Glomerular visceral epithelial cell (primary cell): ENCODE results near the gene MMP20.
"Not testable (repeated sequence)": the region's sequence is repeated elsewhere in the genome, so short reads cannot be mapped to it uniquely, and the experiment has no call there.

Source experiments
- DNase-seq: peaks from one replicate; pipeline ENCODE4 v3.0.0-alpha.2; 2016; ENCODE audit errors: extremely low spot score

Gene MMP20

DNA sequence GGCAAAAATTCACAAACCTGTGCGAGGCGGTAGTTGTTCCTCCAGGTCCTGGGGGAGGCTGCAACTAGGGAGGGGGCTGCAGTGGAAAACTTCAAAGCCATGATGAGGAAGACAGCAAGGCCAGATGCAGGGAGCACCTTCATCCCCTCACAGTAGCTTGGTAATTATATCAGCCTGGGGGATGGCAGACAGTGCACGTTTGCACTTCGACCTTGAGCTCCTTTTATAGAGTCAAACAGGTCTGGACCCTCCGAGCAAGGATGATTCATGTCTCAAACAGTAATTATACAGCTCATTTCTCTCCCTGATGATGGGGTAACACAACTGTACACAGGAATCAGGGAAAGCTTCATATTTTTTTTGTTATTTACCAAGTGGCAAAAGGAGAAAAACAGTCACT is at the start of gene MMP20:
MMP20 (minus strand) TSS at position 156 of the 400 bp plus-strand sequence; CDS start at position 143, 13 bp downstream.
- DNase-seq: no peak

DNA sequence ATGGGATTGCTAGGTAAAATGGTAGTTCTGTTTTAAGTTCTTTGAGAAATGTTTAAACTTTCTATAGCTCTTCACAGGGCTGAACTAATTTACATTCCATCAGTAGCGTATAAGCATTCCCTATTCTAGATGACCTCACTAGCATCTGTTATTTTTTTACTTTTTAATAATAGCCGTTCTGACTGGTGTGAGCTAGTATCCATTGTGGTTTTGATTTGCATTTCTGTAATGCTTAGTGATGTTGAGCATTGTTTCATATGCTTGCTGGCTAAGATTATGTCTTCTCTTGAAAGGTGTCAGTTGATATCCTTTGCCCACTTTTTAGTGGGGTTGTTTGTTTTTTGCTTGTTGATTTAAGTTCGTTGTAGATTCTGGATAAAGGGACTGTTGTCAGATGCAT is 44.5 kb upstream of the MMP20 start:
- DNase-seq: no peak

- DNase-seq: peak; percentile 46
Observed at GRCh38 chr11:102666331-102666957, 41.3 kb upstream of the MMP20 start.

DNA sequence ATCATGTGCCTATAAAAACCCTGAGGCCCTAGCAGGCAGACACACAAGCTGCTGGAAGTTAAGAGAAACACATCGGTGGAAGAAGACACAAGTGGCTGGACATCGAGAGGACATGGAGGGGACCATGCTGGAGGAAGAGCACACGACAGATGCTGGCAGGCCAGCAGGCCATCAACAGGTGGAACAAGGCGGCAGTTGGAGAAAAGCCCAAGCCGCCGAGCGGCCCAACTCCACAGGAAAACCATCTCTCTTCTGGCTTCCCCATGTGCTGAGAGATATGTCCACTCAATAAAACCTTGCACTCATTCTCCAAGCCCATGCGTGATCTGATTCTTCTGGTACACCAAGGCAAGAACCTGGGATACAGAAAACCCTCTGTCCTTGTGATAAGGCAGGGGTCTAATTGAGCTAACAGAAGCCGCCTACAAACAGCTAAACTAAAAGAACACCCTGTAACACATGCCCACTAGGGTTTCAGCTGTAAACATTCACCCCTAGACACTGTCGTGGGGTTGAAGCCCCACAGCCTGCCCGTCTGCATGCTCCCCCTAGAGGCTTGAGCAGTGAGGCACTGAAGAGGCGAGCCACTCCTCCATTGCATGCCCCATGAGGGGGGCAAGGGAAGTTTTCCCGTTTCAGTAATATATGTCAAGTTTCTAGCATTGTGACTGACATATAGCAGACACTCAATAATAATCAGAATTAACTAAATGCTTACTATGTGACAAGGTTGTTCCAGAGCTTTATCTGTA is 39.0 kb upstream of the MMP20 start:
- DNase-seq: no peak

DNA sequence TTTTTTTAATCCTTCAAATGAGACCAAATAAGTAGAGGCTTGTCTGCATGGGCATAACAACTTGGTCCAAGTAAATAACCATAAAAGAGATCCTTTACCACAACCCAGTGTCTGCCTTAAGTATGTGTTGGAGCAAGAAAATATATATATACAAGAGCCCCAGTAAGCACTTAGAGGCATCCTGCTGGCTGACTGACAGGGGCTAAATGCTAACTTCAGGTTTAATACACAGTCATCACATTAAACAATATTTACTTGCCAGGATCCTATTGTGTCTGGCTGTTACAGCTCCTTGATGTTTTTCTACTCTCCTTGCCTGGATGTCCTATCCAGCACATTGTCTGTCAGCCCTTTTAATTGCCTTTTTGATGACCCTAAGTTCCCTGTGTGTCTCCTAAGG is 37.5 kb upstream of the MMP20 start:
- no peak for DNase-seq

- DNase-seq: no peak
Observed at GRCh38 chr11:102661040-102661439, 35.9 kb upstream of the MMP20 start.

- no peak for DNase-seq
Observed at GRCh38 chr11:102656528-102656927, 31.4 kb upstream of the MMP20 start.

GRCh38 chr11:102655547-102655946 is 30.4 kb upstream of the MMP20 start:
- no peak for DNase-seq

- no peak for DNase-seq
Observed at GRCh38 chr11:102654761-102655160, 29.6 kb upstream of the MMP20 start.

- DNase-seq: no peak
Observed at GRCh38 chr11:102653744-102654291, 28.7 kb upstream of the MMP20 start.

DNA sequence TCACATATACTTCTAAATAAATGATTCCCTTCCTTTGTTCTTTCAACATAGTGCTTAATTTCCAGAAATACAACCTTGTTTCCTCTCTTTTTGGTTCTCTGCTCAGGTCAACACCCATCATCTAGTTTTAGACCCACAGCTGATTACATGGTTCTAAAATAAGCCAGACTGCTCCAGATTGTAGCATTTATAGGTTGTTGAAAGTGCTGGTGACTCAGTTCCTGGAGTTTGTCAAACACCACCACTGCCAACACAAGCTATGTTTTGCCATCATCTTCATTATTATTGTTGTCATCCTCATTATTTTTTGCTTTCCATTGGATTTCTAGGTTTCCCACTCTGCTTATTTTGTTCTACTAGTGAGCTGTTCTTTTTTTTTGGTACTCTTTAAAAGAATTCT is 22.3 kb upstream of the MMP20 start:
- DNase-seq: no peak

DNA sequence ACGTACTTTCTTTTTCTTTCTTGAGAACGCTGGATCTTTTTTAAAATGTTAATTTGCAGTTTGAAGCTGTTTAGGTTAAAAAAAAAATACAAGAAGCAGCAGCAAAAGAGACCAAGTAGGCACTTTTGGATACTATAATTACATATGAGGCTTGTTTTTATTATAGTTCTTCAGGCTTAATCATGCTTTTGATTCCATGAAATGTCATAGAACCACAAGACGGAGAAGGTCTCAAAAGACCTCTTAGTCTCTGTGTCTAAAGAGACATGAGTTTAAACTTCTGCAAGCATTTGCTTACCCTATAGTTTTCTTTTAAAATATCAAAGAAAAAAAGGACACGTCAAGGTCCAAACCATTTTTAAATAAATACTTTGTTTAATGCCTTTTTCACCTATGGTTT is 18.8 kb upstream of the MMP20 start:
- DNase-seq: no peak

DNA sequence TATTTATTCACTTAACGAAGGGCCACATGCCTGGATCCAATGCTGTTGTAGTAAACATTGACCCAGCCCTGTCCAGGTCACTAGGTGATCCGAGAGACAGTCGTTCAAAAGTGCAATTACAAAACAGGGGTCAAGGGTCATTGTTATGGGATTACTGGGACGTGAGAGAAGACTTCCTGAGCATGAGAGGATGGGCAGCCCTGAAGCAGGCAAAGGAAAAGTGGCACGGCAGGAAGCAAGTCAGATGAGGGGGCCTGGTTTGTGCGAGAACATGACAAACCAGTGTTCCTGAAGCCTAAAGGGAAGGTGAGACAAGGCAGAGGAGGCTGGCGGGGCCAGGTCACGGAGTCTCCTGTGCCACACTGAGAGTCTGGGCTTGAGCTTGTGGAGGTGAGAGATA is 15.8 kb upstream of the MMP20 start:
- no peak for DNase-seq

DNA sequence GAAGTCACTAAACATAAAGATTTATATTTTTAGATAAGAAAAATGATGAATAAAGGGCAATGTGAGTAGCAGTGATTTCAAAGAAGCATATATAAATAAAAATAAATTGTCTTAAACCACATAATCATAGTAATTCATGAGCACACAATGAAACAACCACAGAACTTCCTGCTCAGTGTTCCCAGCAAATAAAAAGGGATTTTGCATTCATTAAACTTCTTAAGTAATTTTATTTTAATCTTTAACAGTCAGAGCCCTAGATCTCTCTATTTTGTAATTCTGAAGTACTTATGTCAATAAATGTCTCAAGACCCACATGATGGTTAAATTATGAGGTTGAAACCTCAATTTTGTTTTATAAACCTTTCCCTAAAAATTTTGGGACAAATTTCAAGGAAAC is 14.5 kb upstream of the MMP20 start:
- DNase-seq: no peak

GRCh38 chr11:102637731-102638130 is 12.6 kb upstream of the MMP20 start:
- DNase-seq: no peak

DNA sequence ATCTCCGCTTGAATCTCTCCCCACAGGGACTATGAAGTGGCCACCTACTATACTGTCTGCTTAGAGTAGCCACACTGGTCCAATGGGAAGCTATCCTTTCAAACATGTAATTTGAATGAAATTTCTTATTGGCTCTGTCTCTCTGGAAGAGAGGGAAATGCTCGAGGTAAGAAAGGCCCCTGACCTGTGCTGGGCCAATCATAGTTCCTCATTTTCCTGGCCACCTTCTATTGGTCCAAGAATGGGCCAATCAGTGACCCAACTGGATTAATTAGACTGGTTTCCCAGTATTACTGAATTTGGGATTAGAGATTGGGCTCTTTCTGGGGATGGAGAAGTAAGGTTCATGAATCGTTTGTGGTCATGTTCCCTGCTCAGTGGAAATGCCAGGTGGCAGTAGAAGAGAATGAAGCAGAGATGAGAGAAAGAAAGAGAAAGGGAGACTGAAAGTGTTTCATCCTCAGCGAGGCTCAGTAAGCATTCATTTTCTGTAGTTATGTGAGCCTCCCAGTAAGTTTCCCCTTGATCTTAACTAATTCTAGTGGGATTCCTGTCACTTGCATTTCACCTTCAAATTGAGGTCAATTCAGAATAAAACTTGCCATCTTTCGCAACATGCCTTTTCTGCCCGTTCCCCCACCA is 8.4 kb upstream of the MMP20 start:
- no peak for DNase-seq

DNA sequence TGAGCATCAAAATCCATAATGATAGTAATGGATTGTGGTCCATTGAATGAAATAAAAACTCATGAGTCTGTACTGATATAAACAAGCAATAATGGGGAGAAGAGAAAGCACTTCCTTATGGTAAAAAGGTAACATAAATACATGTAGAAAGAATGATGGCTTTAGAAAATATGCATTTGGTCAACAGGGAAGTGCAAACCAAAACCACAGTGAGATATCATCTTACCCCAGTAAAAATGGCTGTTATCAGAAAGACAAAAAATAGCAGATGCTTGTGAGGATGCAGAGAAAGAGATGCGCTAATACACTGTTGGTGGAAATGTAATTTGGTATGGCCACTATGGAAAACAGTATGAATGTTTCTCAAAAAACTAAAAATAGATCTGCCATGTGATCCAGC is 6.9 kb upstream of the MMP20 start:
- no peak for DNase-seq

- no peak for DNase-seq
Observed at GRCh38 chr11:102630598-102631448, 5.7 kb upstream of the MMP20 start.

DNA sequence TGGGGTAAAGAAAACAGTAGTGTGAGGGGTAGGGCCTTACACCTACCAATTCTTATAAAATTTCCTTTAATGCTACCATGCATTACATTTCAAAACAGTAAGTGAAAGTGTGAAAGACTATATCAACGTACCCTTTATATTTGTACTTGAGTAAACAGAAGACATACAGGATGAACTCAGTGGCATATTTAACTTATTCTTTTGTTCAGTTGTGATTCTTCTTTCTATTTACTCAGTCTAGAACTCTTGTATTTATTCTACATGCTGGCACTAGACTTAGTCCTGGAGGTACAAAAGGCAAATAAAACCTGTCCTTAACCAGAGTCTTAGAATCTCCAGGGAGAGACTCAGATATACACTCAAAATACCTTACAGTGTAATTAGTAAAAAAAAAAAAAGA is 4.8 kb upstream of the MMP20 start:
- DNase-seq: not testable (repeated sequence)

DNA sequence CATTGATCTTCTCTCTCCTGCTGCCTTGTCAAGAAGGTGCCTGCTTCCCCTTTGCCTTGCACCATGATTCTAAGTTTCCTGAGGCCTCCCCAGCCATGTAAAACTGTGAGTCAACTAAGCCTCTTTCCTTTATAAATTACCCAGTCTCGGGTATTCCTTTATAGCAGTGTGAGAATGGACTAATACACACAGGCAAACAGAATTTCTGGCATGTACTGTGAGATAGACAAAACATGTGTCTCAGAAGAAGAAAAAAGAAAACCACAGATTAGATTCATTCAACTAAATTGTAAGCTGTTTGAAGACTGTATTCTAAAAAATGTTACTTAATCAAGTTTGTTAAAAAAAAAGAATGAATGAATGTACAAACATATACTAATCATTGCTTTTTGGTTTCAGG is 1.5 kb upstream of the MMP20 start:
- no peak for DNase-seq

DNA sequence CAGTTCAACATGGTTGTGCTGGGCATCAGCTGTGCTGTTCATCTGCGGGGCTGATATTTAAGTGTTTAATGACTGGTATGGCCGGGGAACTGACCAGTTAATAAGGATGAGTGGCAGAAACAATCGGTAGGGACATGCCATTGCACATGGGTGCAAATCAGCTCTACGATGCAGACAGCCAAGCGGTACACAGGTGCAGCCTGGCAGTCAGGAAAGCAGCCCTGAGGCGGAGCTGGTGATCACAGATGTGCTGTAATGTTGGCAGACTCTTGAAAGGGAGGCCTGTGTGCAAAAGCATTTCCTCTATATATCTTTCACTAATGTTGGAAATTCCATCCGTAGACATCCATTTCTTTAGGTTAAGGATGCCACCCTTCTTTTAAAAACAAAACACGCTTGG is 1.1 kb downstream of the MMP20 start:
- DNase-seq: no peak

DNA sequence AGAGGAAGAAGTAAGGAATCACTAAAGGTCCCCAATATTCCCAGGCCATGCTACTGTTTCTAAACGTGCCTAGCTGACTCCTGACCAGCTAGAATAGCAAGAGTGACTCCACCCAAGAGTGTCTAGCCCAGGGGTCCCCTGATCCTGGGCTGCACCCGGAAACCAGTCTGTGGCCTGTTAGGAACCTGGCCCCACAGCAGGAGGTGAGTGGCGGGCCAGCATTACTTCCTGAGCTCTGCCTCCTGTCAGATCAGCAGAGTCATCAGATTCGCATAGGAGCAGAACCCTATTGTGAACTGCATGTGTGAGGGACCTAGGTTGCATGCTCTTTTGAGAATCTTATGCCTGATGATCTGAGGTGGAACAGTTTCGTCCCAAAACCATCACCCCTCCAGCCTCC is 2.0 kb downstream of the MMP20 start:
- DNase-seq: no peak
